SHP77 (cell line): ENCODE data around the gene PRKAA2.

Source experiments
- DNase-seq, 2 experiments: peaks; one replicate each; lab custom pipeline; 2025; lab: John Stamatoyannopoulos, UW

The PRKAA2 gene

DNA sequence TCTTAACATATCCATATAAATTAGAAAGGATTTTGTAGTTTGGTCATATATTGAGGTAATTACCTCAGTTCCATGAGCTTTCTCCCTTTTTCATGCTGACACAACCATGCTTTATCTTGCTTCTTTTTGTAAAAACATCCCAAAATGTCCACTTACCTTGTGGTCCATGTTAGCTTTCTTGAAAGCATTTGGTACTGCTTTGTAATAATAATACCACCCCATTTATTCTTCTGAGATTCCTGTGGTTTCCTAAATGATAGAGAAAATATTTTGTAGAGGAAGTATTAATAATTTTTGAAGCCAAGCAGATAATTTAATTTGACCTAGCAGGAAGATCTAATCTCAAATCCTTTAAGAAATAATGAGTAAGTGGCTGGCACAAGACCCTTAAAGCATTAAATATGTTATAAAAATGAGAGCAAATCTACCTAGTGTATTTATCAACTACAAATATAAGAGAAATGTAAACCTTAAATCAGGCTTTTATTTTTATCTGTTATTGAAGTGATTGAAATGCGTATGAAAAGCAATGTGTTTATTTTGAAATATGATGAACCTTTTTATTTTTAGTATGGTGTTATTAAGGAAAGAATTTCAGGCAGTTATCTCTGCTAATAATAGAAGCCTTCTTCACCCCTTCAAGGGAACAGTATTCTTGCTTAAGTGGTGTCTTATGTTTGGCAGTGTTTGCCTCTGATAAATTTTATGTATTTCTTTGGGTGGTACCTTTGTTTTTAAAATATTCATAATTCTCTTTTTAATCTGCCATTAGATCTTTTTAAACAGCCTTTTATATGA lies 9.2 kb downstream of the PRKAA2 start:
- DNase-seq, result no peak

DNA sequence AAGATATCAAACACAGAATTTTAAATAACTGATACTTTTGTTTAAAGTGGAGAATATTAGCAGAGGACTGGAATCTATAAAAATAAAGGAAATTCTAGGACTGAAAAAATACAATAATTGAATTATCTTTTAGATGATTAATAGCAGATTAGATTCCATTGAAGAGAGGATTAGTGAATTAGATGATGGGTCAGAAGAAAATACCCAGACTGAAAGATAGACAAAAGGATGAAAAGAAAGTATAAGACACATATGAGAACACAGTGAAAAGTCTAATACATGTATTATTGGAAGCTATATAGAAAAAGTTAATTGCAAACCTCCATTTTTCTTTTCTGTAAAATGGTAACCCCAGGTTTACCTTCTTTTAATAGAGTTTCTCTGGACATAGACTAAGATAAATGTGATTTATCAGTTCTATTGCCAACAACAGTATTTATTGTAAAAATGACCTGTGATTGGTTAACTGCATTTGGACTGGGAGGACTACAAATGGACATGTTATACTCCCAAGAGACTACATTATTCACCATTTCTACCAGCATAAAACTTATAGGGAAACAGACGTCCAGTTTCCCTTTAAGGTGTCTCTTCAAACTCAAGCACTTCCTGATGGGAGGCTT lies 11.0 kb downstream of the PRKAA2 start:
- no peak for DNase-seq

DNA sequence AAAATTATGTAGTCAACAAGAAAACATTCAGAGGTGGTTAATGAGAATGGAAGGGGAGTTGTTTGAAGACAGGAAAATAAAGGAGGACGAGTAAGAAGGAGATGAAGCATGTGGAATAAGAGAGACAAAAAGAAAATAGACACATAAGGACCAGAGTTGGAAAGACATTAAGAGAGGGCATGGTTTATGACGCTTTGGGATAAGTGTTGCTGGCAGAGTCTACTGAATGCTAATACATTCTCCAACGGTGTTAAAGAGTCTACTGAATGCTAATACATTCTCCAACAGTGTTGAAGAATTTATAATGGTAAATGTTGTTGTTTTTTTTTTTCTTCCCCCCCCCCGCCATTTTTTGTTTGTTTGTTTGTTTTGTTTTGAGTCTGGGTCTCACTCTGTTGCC lies 13.1 kb downstream of the PRKAA2 start:
- no peak for DNase-seq

- no peak for DNase-seq
Observed at GRCh38 chr1:56660293-56660692, 15.2 kb downstream of the PRKAA2 start.

DNA sequence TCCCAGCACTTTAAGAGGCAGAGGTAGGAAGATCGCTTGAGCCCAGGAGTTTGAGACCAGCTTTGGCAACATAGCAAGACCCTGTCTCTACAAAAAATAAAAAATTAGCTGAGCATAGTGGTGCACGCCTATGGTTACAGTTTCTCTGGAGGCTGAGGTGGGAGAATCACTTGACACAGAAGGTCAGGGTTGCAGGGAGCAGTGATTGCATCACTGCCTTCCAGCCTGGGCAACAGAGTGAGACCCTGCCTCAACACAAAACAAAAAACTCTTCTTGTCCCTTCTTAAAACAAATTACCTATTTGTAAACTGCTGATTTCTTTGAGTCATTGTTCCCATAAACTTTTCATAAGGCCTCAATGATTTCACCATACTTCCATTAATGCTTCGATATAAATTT lies 18.7 kb downstream of the PRKAA2 start:
- DNase-seq, result no peak

DNA sequence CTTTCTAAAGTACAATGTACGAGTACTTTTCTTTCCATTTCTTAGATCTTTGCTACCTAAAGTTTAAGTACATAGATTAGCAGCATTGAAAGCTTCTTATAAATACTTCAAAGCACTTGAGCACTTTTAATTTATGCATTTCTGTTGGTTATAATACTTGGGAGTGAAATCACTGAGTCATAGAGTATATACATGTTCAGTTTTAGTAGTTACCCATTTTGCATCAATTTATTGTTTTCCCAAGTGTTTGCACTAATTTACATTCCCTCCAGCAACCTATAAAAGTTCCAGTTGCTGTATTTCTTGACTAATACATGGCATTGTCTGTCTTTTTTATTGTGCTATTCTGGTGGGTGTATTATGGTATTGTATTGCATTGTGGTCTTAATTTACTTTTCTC lies 20.3 kb downstream of the PRKAA2 start:
- DNase-seq, result no peak

DNA sequence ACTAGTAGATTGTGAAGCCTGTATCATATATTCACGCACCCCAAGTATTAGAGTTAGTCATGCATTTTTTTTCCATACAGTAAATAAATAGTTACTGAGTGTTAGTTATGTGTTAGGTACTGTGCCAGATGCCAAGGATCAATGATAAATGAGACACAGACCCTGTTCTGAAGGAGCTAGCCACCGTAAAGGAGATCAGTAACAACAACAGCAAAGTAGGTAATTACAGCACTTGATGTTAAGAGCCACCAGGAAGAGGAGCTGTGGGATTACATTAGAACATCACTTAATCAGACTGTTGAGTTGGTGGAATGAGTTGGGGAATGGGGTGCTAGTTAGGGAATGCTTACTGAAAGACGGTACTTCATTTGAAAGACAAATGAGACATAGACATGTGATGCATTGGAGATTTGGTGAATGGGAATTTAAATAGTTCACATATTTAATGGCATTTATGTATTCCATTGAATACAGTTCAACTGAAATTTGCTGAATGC lies 21.0 kb downstream of the PRKAA2 start:
- DNase-seq, result no peak

- no peak for DNase-seq
Observed at GRCh38 chr1:56670350-56670749, 25.2 kb downstream of the PRKAA2 start.

- DNase-seq, result no peak
Observed at GRCh38 chr1:56671085-56671484, 26.0 kb downstream of the PRKAA2 start.

GRCh38 chr1:56671542-56671941 lies 26.4 kb downstream of the PRKAA2 start:
- DNase-seq, result no peak

GRCh38 chr1:56672579-56672978 lies 27.5 kb downstream of the PRKAA2 start:
- no peak for DNase-seq

DNA sequence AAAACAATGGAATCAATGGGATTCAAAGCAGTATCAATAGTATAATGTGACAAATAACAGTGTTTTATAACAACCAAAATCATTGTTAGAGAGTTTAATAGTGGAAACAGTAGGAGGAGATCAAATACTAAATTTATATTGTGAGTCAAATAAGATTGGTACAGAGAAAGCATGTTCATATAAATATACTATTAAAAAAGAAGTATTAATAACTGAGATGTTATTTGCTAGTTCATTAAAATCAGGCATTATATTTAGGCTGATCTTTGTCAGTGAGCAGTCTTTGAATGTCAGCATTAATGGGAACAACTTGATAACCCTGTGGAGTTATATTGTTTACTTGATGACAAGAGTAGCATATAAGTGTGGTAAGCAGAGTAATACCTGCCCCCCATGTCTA lies 30.6 kb downstream of the PRKAA2 start:
- no peak for DNase-seq

DNA sequence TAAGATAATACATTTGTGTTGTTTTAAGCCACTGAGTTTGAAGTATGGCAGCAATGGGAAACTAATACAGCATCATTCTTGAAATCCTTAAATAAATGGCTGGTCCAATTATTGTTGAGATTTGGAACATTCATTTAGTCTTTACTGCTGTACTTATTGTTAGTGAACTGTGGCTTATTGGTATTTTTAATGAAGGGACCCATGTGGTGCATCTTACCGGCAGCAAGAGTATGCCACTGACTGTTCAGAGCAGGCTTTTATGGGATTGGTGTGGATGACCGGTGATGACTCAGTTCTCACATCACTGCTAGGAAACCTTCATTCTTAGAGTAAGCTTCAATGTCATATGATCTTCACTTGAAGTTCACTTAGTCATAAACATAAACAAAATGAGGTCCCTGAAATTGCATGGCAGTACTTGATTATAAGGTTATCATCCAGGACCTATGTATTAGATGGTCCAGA lies 31.5 kb downstream of the PRKAA2 start:
- DNase-seq, result no peak

DNA sequence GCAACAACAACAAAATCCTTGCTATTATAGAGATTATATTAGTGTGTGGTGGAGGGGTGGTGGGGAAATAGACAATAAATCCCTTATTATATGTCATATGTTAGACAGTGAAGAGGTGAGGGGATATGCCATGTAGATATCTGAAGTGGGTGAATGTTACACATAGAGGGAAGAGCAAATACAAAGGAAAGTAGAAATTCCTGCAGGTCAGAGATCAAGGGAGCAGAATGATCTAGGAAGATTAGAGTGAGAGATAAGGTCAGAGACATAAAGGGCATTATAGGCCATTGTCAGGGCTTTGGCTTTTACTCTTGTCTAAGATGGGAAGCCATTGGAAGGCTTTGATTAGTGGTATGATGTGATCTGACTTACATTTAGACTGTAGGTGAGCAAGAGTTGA lies 38.5 kb downstream of the PRKAA2 start:
- DNase-seq, result no peak

DNA sequence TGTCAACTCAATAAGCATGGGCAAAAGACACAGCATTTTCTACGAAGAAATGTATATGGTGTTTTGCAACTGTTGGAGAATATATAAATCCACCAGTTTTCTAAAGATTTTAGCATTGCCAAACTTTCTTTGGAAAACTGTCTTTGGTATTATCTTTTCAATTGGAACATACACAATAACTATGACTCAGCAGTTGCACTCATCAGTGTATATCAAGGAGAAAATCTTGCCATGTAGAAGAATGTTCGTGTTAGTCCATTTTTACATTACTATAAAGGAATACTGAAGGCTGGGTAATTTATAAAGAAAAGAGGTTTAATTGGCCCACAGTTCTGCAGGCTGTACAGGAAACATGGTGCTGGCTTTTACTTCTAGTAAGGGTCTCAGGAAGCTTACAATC lies 41.1 kb downstream of the PRKAA2 start:
- no peak for DNase-seq

DNA sequence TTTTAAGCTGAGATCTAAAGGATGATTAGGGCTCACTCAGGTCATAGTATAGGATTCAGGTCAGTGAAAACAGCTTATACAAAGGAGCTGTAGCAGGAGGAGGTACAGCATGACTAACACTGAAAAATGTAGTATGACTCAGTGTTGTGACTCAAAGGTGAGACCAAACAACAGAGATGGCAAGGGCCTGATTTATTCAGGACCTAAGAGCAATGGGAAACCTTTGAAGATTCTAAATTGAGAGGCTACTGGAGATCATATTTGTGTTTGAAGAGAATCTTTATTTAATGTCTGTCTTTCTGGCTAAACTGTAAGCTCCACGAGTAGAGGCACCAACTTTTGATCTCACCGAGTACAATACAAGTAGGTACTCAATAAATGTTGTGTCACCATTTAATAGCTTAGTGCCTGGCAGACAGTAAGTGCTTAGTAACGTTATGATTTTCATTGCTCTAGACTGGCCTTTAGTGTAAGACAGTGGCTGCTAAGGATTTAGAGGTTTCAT lies 43.5 kb downstream of the PRKAA2 start:
- DNase-seq, result no peak

GRCh38 chr1:56696663-56697062 lies 51.5 kb downstream of the PRKAA2 start:
- DNase-seq, result no peak

DNA sequence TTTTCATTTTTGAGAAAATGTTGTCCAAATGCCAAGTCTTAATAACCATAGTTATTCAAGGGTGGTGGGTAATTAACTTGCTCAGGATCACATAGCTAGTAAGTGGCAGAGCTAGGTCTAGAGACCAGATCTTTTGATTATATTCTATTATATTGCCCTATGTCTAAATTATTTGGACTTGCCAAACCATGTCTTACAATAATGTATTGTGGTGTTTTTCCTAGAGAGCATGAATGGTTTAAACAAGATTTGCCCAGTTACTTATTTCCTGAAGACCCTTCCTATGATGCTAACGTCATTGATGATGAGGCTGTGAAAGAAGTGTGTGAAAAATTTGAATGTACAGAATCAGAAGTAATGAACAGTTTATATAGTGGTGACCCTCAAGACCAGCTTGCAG lies 58.6 kb downstream of the PRKAA2 start:
- no peak for DNase-seq

- no peak for DNase-seq
Observed at GRCh38 chr1:56707379-56707778, 62.3 kb downstream of the PRKAA2 start.

DNA sequence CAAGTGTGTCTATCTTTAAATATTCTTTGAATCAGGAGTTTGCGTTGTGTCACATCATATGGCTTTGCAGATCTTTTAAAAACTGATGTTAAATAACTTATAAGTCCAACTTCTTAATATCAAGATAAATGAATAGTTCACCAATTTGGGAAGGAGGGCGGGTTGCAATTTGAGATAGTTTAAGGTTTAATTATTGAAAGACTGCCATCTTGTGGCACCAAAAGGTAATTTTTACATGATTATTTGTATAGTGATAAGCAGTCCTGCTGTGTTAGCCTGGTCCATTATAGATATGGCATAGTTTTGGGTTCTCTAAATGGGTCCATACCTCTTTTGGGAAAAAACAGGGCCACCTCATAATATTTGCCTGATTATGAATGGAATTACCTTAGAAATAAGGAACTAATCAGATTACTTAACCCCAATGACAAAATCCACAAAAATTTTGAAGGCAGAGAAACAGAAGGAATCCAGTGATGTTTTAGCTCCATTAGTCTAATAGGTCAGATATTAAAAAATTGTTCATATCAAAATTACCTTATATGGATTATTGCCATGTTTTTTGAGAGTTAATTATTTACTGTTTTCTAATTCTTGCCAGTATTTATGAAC lies 64.3 kb downstream of the PRKAA2 start:
- DNase-seq, result peak; percentile 34 to 46

GRCh38 chr1:56709995-56710394 lies 64.9 kb downstream of the PRKAA2 start:
- no peak for DNase-seq

DNA sequence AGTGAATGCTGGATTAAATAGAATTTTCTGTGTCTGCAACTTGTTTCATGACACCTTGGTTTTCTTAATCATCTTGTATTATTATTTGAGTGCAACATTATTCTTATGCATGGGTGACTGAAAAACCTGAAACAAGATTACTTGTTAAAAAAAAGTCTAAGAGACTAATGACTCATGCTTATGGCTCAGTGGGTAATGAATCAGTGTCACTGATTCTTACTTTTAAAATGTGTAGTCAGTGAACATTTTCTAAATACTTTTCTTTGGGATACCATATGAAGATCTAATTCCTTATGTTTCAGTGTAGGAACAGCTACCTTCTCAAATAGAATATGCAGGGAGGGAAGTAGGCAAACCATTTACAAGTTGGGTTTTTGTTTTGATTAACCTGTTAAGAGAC lies 65.5 kb downstream of the PRKAA2 start:
- DNase-seq, result no peak

DNA sequence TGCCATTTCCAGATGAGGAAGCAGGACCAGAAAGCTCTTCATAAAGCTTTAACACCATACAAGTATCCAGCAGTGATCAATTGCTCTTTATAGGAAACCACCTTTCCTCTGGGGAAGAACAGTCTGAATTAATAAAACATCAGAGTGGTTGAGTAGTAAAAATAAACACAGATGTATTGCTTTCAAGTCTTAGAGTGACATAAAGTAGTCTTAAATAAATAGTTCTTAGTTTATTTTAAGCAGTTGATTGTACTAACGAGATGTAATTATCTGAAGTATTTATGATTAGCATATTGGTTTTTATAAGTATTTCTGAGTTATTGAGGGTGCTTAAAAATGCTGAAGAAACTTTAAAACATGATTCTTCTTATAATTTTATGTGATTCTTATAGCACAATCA lies 67.0 kb downstream of the PRKAA2 start:
- no peak for DNase-seq
